Sigmoid colon (tissue), 4 donors: ENCODE results near the gene ALOX12.
"Not testable (repeated sequence)": the region's sequence is repeated elsewhere in the genome, so short reads cannot be mapped to it uniquely, and the experiment has no call there.

Source experiments
- CTCF ChIP-seq, 4 experiments: fragments of 450-650 bp in 3 of 4; fragments of 200-600 bp in 1 of 4; IDR thresholded peaks; one replicate each; pipeline ENCODE4 v1.5.1; 2016 to 2019; ENCODE audit warnings: antibody characterized with exemption in 4 of 4, mild to moderate bottlenecking in 3 of 4, moderate library complexity in 2 of 4
- EP300 ChIP-seq, 4 donors: sonication (generic); formaldehyde crosslinking; IDR thresholded peaks; one replicate each; pipeline ENCODE4 v1.6.1; 2017; ENCODE audit warnings: antibody characterized with exemption in 4 of 4
- POLR2A ChIP-seq, 2 donors: fragments of 450-650 bp; IDR thresholded peaks; one replicate each; pipeline ENCODE4 v1.6.1; 2016; ENCODE audit warnings: antibody characterized with exemption in 2 of 2, mild to moderate bottlenecking in 2 of 2, moderate library complexity in 2 of 2
- POLR2AphosphoS5 ChIP-seq, 4 donors: sonication (generic); formaldehyde crosslinking; IDR thresholded peaks; one replicate each; pipeline ENCODE4 v1.6.1; 2017; ENCODE audit warnings: antibody characterized with exemption in 4 of 4

GRCh38 chr17:6979440-6979839 is 16.4 kb upstream of the ALOX12 start:
- TF ChIP-seq CTCF, EP300, POLR2AphosphoS5, POLR2A (IDR thresholded peaks at IDR 0.05): not testable (repeated sequence)
